HFFc6 (cell line): Measurements from ENCODE around the gene ITIH4. TPM values are rescaled to one million over a fixed set of nuclear protein-coding genes. Genes with fewer than 3 reads are reported as not detected.

ENCODE experiments used
- DNase-seq: peaks from one replicate; pipeline ENCODE4 v3.0.0-alpha.2; 2018
- H3K27ac Mint-ChIP-seq: 2 replicates; pipeline ENCODE4 v1.8.0; 2020; ENCODE audit warnings: mild to moderate bottlenecking, mixed read lengths
- H3K27me3 Mint-ChIP-seq: 2 replicates; pipeline ENCODE4 v1.8.0; 2021; ENCODE audit warnings: mild to moderate bottlenecking, moderate library complexity, mixed read lengths; ENCODE audit not compliant: insufficient read depth
- H3K36me3 Mint-ChIP-seq: 2 replicates; pipeline ENCODE4 v1.8.0; 2021; ENCODE audit warnings: low read depth, mixed read lengths
- H3K4me1 Mint-ChIP-seq: 2 replicates; pipeline ENCODE4 v1.8.0; 2020; ENCODE audit warnings: low read depth, mixed read lengths
- H3K4me3 Mint-ChIP-seq: 2 replicates; pipeline ENCODE4 v1.8.0; 2020; ENCODE audit warnings: mild to moderate bottlenecking, moderate library complexity, mixed read lengths
- H3K9me3 Mint-ChIP-seq: 2 replicates; pipeline ENCODE4 v1.8.0; 2020; ENCODE audit warnings: mild to moderate bottlenecking, mixed read lengths
- total RNA-seq, 6 experiments: library from RNA; stranded (reverse); fragmentation: NEBNext Ultra II Directional; extraction: Animal tissue kit (Norgen Biotek cat#: 25700); gene quantifications; 2 replicates in 1 of 6; 3 replicates in 5 of 6; pipeline ENCODE4 v1.2.3, GENCODE V29; 2021
- TF ChIP-seq, protein P1 (sequence below): fragments of 200-600 bp; sonication (generic); IDR thresholded peaks from 2 replicates; pipeline ENCODE4 v1.5.0; 2021; ENCODE audit warnings: antibody characterized with exemption, mild to moderate bottlenecking

ITIH4 gene
- total RNA-seq, 6 experiments from 2014 or later, result 0.55 to 2.4 (median 0.79) TPM

DNA sequence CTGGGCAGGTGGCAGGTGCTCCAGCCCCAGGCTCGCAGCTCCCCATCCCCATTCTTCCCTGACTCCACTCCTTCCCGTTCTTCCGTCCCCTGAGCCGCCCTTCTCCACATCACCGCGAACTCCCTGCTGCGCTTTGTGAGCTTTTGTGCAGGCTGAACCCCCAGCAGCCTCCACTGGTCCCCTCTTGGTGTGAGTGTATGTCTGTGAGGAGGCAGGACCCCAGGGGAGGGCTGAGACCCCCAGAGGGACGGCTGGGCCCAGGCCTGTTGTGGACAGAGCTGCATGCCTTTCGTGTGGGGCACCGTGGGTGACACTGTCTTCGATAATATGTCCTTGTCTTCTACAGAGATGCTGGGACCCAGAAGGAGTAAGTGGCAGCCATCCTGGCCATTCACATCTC lies 43.2 kb downstream of the ITIH4 start:
- TF ChIP-seq, protein P1, sequence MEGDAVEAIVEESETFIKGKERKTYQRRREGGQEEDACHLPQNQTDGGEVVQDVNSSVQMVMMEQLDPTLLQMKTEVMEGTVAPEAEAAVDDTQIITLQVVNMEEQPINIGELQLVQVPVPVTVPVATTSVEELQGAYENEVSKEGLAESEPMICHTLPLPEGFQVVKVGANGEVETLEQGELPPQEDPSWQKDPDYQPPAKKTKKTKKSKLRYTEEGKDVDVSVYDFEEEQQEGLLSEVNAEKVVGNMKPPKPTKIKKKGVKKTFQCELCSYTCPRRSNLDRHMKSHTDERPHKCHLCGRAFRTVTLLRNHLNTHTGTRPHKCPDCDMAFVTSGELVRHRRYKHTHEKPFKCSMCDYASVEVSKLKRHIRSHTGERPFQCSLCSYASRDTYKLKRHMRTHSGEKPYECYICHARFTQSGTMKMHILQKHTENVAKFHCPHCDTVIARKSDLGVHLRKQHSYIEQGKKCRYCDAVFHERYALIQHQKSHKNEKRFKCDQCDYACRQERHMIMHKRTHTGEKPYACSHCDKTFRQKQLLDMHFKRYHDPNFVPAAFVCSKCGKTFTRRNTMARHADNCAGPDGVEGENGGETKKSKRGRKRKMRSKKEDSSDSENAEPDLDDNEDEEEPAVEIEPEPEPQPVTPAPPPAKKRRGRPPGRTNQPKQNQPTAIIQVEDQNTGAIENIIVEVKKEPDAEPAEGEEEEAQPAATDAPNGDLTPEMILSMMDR, result no peak
- Mint-ChIP-seq H3K4me1 (no peaks in the 10 kb centered on the region), H3K36me3 (no peaks in the 10 kb centered on the region), H3K9me3 (no peaks in the 10 kb centered on the region), H3K27ac (no peak overlapping the region), H3K27me3 (peaks cover 34% of the 10 kb centered on the region), H3K4me3 (no peak overlapping the region)
- DNase-seq, result no peak

DNA sequence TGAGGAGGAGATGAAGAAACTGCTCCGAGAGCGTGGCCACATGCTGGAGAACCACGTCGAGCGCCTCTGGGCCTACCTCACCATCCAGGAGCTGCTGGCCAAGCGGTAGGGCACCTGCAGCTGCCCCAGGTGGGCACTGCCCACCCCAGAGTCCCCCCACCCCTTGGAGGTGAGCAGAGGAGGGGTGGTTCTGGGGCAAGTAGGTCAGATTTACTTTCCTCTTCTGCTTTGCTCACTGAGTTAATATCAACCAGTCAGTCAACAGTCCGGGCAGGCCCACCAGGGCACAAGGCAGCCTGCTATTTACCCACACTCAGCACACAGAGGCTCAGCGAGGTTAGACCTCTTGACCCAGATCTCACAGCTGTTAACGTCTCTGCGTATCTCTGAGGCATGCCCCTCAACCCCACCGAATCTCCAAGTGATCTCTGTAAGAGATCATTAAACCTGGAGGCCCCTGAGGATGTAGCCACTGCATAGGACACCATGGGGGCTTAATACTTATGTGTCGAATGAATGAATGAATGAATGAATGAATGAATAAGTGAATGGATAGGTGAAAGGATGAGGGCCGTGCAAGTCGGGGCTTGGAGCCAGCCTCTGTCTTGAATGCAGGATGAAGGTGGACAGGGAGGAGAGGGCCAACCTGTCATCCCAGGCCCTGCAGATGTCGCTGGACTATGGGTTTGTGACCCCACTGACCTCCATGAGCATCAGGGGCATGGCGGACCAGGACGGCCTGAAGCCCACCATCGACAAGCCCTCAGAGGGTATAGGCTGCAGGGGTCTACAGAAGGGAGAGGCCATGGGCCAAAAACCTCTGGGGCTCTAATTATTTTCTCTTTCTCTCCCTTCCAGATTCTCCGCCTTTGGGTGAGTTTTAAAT lies 43.9 kb downstream of the ITIH4 start:
- no peaks in the 10 kb centered on the region for H3K36me3 Mint-ChIP-seq
- TF ChIP-seq, protein P1, result no peak
- H3K27ac Mint-ChIP-seq, result no peak overlapping the region
- no peak for DNase-seq
- no peaks in the 10 kb centered on the region for H3K9me3 Mint-ChIP-seq
- H3K4me3 Mint-ChIP-seq, result no peak overlapping the region
- peaks cover 35% of the 10 kb centered on the region for H3K27me3 Mint-ChIP-seq
- H3K4me1 Mint-ChIP-seq, result no peaks in the 10 kb centered on the region

DNA sequence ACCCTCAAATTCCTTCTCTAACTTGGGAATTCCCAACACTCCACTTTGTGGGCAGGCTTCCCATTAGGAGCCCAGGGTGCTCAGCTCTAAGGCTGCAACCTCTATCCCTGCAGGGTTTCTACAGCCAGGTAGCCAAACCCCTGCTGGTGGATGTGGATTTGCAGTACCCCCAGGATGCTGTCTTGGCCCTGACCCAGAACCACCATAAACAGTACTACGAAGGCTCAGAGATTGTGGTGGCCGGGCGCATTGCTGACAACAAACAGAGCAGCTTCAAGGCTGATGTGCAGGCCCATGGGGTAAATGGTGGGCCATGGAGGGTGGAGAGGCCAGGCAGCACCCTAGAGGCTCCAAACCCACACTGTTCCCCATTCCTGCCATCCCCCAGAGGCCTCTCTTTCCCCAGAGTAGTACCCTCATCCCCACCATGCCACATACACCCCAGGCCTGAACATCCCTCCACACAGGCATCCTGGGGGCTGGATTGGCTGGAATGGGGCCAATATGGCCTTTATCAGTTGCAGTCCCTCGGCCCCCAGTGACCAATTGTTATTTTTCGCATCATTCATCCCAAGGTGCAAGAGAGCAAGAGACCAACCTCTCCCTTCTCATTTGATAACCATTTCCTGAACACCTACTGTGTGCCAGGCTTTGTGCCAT lies 45.4 kb downstream of the ITIH4 start:
- TF ChIP-seq, protein P1, result no peak
- Mint-ChIP-seq H3K27ac (no peak overlapping the region), H3K4me3 (no peak overlapping the region), H3K27me3 (peaks cover 45% of the 10 kb centered on the region), H3K4me1 (no peaks in the 10 kb centered on the region), H3K9me3 (no peaks in the 10 kb centered on the region), H3K36me3 (no peaks in the 10 kb centered on the region)
- DNase-seq, result no peak

DNA sequence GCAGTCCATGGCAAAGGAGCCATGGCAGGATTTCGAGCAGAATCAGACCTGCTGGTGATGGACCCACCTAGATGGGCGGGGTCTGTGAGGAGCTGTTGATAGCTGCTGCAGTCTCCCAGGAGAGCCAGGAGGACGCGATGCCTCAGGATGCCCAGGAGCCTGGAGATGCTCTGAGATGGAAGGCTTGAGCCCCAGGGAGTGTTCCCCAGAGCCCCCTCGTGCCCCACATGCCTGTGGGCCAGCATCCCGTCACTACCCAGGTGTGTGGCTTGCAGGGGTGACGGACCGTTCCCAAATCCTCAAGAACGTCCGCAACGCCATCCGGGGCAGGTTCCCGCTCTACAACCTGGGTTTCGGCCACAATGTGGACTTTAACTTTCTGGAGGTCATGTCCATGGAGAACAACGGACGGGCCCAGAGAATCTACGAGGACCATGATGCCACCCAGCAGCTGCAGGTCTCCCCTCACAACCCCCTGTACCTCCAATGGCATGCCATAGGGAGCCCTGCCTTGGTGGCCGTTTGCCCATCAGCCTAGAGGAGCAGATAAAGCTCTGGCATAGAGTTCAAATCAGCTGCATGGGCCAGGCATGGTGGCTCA lies 46.4 kb downstream of the ITIH4 start:
- H3K4me1 Mint-ChIP-seq, result no peaks in the 10 kb centered on the region
- H3K27me3 Mint-ChIP-seq, result peaks cover 45% of the 10 kb centered on the region
- no peaks in the 10 kb centered on the region for H3K36me3 Mint-ChIP-seq
- TF ChIP-seq, protein P1, result no peak
- no peak for DNase-seq
- H3K27ac Mint-ChIP-seq, result no peak overlapping the region
- H3K9me3 Mint-ChIP-seq, result no peaks in the 10 kb centered on the region
- H3K4me3 Mint-ChIP-seq, result no peak overlapping the region

DNA sequence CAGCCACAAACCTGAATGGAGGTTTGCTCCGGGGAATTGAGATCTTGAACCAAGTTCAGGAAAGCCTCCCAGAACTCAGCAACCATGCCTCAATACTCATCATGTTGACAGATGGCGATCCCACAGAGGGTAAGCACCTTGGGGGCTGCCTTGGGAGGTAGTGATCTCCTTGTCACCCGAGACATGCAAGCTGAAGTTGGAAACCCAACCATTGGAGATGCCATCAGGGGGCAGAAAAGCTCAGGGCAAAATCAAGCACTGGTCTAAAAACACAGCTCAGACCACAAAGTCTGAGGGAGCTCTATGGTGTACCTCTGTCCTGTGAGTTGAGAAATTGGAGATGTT lies 47.3 kb downstream of the ITIH4 start:
- Mint-ChIP-seq H3K27me3 (peaks cover 48% of the 10 kb centered on the region), H3K27ac (no peak overlapping the region), H3K36me3 (no peaks in the 10 kb centered on the region), H3K4me1 (no peaks in the 10 kb centered on the region), H3K4me3 (no peak overlapping the region), H3K9me3 (no peaks in the 10 kb centered on the region)
- TF ChIP-seq, protein P1, result no peak
- DNase-seq, result no peak
